ENCODE measurements around the gene ALKAL2.

ALKAL2 gene

DNA sequence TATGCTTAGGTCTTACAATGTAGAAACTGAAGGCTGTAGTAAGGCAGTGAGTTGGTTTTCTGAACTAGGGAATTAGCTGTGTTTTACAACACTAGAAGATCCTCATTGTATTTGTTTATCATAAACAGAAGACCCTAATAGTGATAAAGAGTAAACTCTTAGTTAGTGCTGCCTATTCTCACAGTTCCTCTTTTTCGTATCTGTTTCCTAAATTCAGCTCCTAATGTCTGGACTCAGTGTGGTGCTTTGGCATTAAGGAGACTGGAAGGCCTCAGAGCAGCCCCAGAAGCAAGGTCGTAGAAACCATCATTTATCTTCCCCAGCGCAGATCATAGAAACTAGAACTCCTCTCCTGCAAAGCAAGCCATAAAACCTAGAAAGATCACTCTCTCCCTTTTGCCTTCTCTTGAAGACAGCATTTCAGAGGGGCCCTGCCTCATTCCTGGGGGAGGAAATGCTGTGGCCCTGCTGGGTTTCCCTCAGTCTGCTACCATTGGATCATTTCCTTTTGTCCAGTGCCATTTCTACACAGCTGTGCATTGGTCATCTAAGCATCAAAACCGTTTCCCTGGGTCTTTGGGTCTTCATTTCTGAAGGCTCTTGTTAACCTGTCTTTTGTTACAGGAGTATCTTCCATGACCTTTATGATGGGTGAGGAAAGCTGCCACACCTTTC lies 18.4 kb downstream of the ALKAL2 start:
- DNase-seq = no peak

DNA sequence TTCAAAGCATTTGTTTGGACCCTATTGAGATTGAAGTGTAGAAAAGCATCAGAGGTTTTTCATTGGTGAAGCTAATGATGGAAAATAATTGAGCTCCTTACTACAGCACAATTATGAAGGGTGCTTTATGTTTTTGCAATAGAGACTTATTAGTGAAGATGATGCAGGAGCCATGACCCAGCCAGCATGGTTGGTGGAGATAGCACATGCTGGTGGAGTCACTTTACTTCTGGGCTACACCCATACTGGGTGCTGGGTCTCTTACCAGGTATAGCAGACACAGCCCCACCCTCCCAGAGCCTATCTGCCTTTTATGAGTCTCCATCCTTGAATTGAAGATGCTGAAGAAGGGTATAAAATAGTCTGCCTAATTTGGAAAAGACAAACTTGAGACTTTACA lies 19.6 kb downstream of the ALKAL2 start:
- DNase-seq = no peak

- peak; percentile 95 for DNase-seq
These were observed 23.1 kb downstream of the ALKAL2 start, which contains the start of gene ACP1 for GRCh38 chr2:264493-265468. Gene ACP1 (plus strand): TSS chr2:264947. CDS start chr2:264965, 18 bp downstream.

DNA sequence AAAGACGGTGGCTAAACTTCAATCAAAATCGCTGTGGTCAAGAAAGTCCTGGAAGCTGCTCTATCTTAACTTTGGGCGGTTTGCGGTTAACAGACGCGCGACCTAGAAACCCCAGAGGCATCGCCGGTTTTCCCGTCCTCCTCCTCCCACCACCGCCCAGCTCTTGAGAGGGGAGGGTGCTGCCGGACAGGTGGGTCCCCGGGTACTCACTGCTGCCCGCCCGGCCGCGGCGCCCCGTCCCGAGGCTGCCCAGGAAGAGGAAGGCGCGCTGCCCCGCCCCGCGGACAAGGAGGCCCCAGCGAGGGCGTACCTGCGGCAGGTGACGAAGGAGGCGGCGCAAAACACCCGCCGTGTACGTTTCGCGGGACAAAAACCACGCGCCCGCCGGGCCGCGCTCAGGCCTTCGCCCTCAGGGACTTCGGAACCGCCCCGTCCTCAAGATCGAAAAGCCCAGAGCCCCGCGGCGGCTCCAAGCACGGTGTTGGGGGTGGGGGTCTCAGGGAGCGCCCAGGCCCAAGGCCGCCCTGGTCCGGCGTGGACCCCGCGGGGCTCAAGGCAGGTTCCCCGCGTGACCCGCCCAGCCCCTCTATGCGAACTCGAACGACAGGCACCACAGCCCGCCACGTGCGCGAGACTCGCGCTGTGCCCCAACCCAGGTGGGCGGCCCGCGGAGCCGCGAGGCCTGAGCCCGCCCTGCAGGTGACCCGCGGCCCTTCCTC lies 24.0 kb downstream of the ALKAL2 start, which contains the start of gene SH3YL1:
Gene SH3YL1, minus strand, starts transcription at position 259 of the 719 bp plus-strand sequence. Its CDS starts 48 bp downstream, at position 211.
- DNase-seq = no peak

GRCh38 chr2:263022-263738 lies 24.7 kb downstream of the ALKAL2 start:
- DNase-seq = no peak

DNA sequence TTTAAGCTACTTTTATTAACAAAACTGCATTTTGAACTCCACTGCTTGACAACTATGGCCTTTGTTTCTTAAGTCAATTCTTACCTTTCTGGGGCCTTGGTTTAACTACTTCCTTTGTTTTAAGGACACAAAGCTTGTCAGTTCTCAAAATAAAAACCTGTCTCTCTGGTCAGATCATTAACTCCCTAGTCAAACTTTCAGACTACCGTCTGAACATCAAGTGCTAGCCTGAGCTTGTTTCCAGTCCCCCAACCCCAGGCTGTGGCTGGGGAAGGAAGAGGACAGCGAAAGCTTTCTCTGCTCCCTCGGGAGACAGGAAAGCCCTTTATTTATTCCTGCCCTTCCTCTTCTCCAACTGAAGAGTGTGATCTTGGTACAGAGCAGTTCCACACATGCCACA lies 25.8 kb downstream of the ALKAL2 start:
- DNase-seq = no peak

GRCh38 chr2:260507-261161 lies 27.3 kb downstream of the ALKAL2 start:
- no peak for DNase-seq

DNA sequence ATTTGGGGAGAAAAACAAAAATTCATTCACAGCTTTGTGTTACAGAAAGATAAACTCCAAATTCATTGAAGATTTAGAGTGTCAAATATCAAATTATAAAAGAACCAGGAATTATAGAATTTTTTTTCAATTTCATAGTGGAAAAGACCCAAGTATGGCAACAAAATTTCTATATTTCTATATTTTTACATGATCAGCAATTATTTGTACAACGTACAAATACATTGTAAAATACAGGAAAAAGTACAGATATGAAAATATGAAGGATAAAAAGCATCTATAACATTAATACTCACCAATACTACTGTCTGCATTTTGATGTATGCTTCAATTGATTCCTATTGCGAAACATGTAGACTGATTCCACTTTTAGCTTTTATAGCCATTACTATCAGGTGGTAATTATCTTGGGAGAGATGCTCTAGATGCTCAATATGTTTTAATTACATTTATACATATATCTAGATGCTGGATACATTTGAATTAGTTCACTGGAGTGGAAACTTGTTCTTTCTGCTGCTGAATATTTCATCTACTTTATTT lies 28.0 kb downstream of the ALKAL2 start:
- no peak for DNase-seq

DNA sequence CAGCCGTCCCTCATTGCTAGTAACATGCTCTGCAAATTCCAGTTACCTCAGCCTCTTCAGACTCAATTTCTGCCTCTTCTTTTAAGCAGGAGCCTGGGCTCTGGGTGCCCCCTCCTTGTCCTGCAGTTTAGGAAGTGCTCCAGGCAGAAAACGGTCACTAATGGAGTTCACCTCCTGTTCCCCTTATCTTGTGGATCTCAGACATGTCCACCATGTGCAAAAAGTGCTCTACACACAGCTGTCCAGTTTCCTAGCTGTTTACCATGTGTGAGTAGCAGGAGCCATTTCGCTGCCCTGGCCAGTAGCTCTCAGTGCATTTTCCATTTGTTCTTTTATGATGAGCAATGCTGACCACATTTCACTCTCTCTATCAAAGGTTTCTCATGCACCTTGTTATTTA lies 29.0 kb downstream of the ALKAL2 start:
- DNase-seq = no peak

GRCh38 chr2:257842-258241 lies 30.0 kb downstream of the ALKAL2 start:
- DNase-seq = no peak

GRCh38 chr2:257429-257828 lies 30.5 kb downstream of the ALKAL2 start:
- DNase-seq = no peak

- no peak for DNase-seq
These were observed 31.8 kb downstream of the ALKAL2 start for GRCh38 chr2:256094-256493.

GRCh38 chr2:255195-255594 lies 32.7 kb downstream of the ALKAL2 start:
- DNase-seq = no peak

- no peak for DNase-seq
These were observed 33.6 kb downstream of the ALKAL2 start for GRCh38 chr2:254241-254640.

DNA sequence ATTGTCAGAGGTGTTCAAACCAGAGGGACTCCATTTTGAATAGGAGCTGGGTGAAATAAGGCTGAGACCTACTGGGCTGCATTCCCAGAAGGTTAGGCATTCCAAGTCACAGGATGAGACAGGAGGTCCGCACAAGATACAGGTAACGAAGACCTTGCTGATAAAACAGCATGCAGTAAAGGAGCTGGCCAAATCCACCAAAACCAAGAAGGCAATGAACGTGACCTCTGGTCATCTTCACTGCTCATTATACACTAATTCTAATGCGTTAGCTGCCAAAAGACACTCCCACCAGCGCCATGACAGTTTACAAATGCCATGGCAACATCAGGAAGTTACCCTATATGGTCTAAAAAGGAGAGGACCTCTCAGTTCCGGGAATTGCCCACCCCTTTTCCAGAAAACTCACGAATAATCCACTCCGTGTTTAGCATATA lies 34.7 kb downstream of the ALKAL2 start:
- no peak for DNase-seq

DNA sequence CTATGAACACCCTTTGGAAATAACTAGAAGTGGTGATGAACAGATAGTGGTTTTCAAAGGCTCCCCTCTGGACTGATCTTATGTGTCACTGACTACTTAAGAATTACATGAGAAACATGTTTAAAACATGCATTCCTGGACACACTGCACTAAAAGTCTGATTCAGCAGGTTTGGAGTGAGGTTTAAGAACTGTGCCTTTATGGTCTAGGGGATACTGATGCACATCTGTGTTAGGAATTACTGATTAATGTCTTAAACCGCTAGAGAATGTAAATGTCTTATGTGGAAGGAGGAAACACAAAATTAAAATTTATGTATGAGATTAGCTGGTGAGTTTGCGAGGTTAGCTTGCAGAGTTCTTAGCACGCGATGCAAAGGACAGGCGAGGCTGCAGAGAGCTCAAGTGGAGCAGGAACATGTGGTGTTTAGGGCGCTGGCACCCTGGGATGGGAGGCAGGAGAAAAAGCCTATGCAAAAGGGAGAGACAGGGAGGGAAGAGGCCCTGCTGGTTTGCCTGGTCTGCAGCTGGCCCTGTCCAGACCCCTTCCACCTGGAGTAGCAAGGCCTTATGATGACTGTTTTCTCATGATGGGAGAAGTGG lies 35.8 kb downstream of the ALKAL2 start:
- no peak for DNase-seq

- DNase-seq = no peak
These were observed 38.3 kb downstream of the ALKAL2 start for GRCh38 chr2:249538-250042.

DNA sequence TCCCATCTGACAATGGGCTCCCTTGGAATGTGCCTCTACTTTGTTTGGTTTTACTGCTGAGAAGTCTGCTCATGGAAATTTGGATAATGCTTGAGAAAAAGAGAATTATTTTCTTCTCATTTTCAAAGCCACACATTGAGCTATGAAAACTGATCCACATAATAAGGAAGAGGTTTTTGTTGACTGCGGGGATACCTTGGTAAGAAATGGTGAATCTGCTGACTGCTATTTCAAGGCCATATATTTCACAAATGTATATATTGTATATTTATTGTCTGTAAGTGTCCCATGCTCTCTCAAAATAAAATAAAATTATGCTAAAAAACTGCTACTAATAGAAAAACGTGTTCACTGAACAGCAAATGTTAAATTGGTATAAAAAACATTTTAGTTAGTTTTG lies 39.2 kb downstream of the ALKAL2 start:
- no peak for DNase-seq

GRCh38 chr2:246489-247144 lies 41.3 kb downstream of the ALKAL2 start:
- DNase-seq = no peak

- DNase-seq = no peak
These were observed 43.3 kb downstream of the ALKAL2 start for GRCh38 chr2:244547-244946.
